ENCODE results near the gene SLC6A9.

SLC6A9 gene

GRCh38 chr1:43998000-43998378, 33.3 kb downstream of the SLC6A9 start:
- no peak for DNase-seq

GRCh38 chr1:43997295-43997999, 33.8 kb downstream of the SLC6A9 start:
- DNase-seq: no peak

- DNase-seq: no peak
Measured at GRCh38 chr1:43996733-43997115, 34.5 kb downstream of the SLC6A9 start.

- DNase-seq: no peak
Measured at GRCh38 chr1:43995984-43996732, 35.1 kb downstream of the SLC6A9 start.

- no peak for DNase-seq
Measured at GRCh38 chr1:43994794-43995790, 36.2 kb downstream of the SLC6A9 start.

- no peak for DNase-seq
Measured at GRCh38 chr1:43994071-43994470, 37.2 kb downstream of the SLC6A9 start.

GRCh38 chr1:43993206-43993914, 37.9 kb downstream of the SLC6A9 start:
- DNase-seq: no peak

GRCh38 chr1:43992232-43992995, 38.8 kb downstream of the SLC6A9 start:
- DNase-seq: no peak

- DNase-seq: peak; percentile 63
Measured at GRCh38 chr1:43991476-43992231, 39.6 kb downstream of the SLC6A9 start, which contains the start of gene CCDC24. Gene CCDC24 (plus strand): TSS chr1:43991599. CDS start chr1:43991879, 280 bp downstream.

GRCh38 chr1:43991200-43991475, 40.1 kb downstream of the SLC6A9 start:
- DNase-seq: no peak

GRCh38 chr1:43990271-43991199, 40.7 kb downstream of the SLC6A9 start:
- no peak for DNase-seq

- no peak for DNase-seq
Measured at GRCh38 chr1:43987159-43987902, 43.9 kb downstream of the SLC6A9 start.

GRCh38 chr1:43986712-43987111, 44.5 kb downstream of the SLC6A9 start:
- no peak for DNase-seq

- no peak for DNase-seq
Measured at GRCh38 chr1:43985984-43986595, 45.2 kb downstream of the SLC6A9 start.

- no peak for DNase-seq
Measured at GRCh38 chr1:43984855-43985254, 46.4 kb downstream of the SLC6A9 start.

- no peak for DNase-seq
Measured at GRCh38 chr1:43983253-43983899, 47.9 kb downstream of the SLC6A9 start.

GRCh38 chr1:43982808-43983207, 48.5 kb downstream of the SLC6A9 start:
- no peak for DNase-seq

GRCh38 chr1:43982241-43982640, 49.0 kb downstream of the SLC6A9 start:
- no peak for DNase-seq
